GM12878 (cell line): ENCODE measurements around the gene TAF11. TPM values are rescaled to one million over a fixed set of nuclear protein-coding genes. Genes with fewer than 3 reads are reported as not detected.

ENCODE experiments used
- ATAC-seq: fragments of 200-7000 bp; cut with Tn5 transposase; 3 replicates; pipeline ENCODE4 v1.9.1; 2020; ENCODE audit warnings: mild to moderate bottlenecking, moderate library complexity
- BruUV-seq: library from RNA; stranded (reverse); fragments of 400-500 nt; replicated peaks from 2 replicates; lab custom pipeline; 2021; lab: Mats Ljungman, UMichigan
- CTCF ChIA-PET: fragments of 300-600 bp; sonication (Branson Sonifier 250); formaldehyde crosslinking; extraction: SDS; loops from one replicate; lab custom pipeline; 2021; ENCODE audit warnings: inconsistent platforms; lab: Yijun Ruan, JAX
- POLR2A ChIA-PET: fragments of 350-600 bp; formaldehyde crosslinking; extraction: SDS; loops from one replicate; lab custom pipeline; 2021; ENCODE audit warnings: inconsistent platforms; lab: Charles Lee
- RAD21 ChIA-PET: fragments of 300-600 bp; sonication (Branson Sonifier 250); formaldehyde crosslinking; loops from one replicate; lab custom pipeline; 2023; ENCODE audit warnings: antibody characterized with exemption; ENCODE audit not compliant: unreplicated experiment; lab: Charles Lee
- SMC1A ChIA-PET: fragments of 300-600 bp; sonication (Branson Sonifier 250); formaldehyde crosslinking; loops from one replicate; lab custom pipeline; 2023; ENCODE audit not compliant: unreplicated experiment, uncharacterized antibody; lab: Charles Lee
- DNase-seq: peaks from one replicate; pipeline ENCODE4 v3.0.0-alpha.2; 2011; ENCODE audit warnings: low read depth, low spot score
- FAIRE-seq: peaks from 3 replicates; lab custom pipeline; 2011; peaks lifted over from hg19 to GRCh38; lab: Jason Lieb, UNC
- H2AFZ ChIP-seq: 2 replicates; pipeline ENCODE4 v1.6.0; 2011; ENCODE audit warnings: low read depth, low read length, control low read depth; ENCODE audit not compliant: control insufficient read depth
- H3K27ac ChIP-seq: 2 replicates; pipeline ENCODE4 v1.5.1; 2011; ENCODE audit warnings: control low read depth; ENCODE audit not compliant: control insufficient read depth, insufficient read depth
- H3K27me3 ChIP-seq, 2 experiments: replicated peaks in 1 of 2; 2 replicates each; pipeline versions ENCODE4 v1.6.0 to v1.6.1; 2011; ENCODE audit warnings: low read length in 1 of 2; ENCODE audit not compliant: control insufficient read depth in 2 of 2, insufficient read depth in 2 of 2
- H3K36me3 ChIP-seq, 2 experiments: 2 replicates each; pipeline ENCODE4 v1.5.1; 2011; ENCODE audit warnings: low read length in 1 of 2; ENCODE audit not compliant: control insufficient read depth in 2 of 2, insufficient read depth in 2 of 2
- H3K4me1 ChIP-seq: 2 replicates; pipeline ENCODE4 v1.6.1; 2011; ENCODE audit warnings: mild to moderate bottlenecking, low read length, moderate library complexity, mixed read lengths; ENCODE audit not compliant: control insufficient read depth, insufficient read depth
- H3K4me2 ChIP-seq: 2 replicates; pipeline ENCODE4 v1.6.0; 2011; ENCODE audit warnings: control low read depth; ENCODE audit not compliant: control insufficient read depth, insufficient read depth
- H3K4me3 ChIP-seq: fragments of 200-600 bp; sonication (generic); 2 replicates; pipeline ENCODE4 v1.5.1; 2016
- H3K79me2 ChIP-seq: 2 replicates; pipeline ENCODE4 v1.6.0; 2011; ENCODE audit warnings: low read length; ENCODE audit not compliant: control insufficient read depth, insufficient read depth
- H3K9ac ChIP-seq: 2 replicates; pipeline ENCODE4 v1.8.0; 2011; ENCODE audit warnings: low read length, control low read depth, mixed read lengths; ENCODE audit not compliant: control insufficient read depth, insufficient read depth
- H3K9me3 ChIP-seq: replicated peaks from 3 replicates; pipeline ENCODE4 v1.5.1; 2011; ENCODE audit warnings: mild to moderate bottlenecking, low read length; ENCODE audit not compliant: control insufficient read depth, insufficient read depth
- H4K20me1 ChIP-seq: 2 replicates; pipeline ENCODE4 v1.6.0; 2011; ENCODE audit not compliant: control insufficient read depth, insufficient read depth
- BACH1 ChIP-seq: fragments of 450-650 bp; IDR thresholded peaks from 2 replicates; pipeline ENCODE4 v1.6.1; 2017; ENCODE audit warnings: mild to moderate bottlenecking, borderline replicate concordance
- CBX5 ChIP-seq: sonication (generic); IDR thresholded peaks from 2 replicates; pipeline ENCODE4 v1.6.1; 2016; ENCODE audit warnings: low read depth, moderate library complexity, mild to moderate bottlenecking, inconsistent platforms
- CREM ChIP-seq: IDR thresholded peaks from 2 replicates; pipeline ENCODE4 v1.6.1; 2014; ENCODE audit warnings: antibody characterized with exemption, low read depth
- EED ChIP-seq: sonication (generic); IDR thresholded peaks from 2 replicates; pipeline ENCODE4 v1.6.1; 2016; ENCODE audit warnings: antibody characterized with exemption, low read depth
- IRF3 ChIP-seq: fragments of 450-650 bp; IDR thresholded peaks from 2 replicates; pipeline ENCODE4 v1.6.1; 2014; ENCODE audit warnings: mild to moderate bottlenecking
- LARP7 ChIP-seq: fragments of 450-650 bp; IDR thresholded peaks from 2 replicates; pipeline ENCODE4 v1.6.1; 2017; ENCODE audit warnings: mild to moderate bottlenecking
- MTA3 ChIP-seq: IDR thresholded peaks from 2 replicates; pipeline ENCODE4 v1.6.1; 2012; ENCODE audit warnings: low read length, inconsistent platforms, borderline replicate concordance
- NFIC ChIP-seq: IDR thresholded peaks from 2 replicates; pipeline ENCODE4 v1.6.1; 2012; ENCODE audit warnings: low read depth, mild to moderate bottlenecking, inconsistent platforms, low read length, moderate library complexity
- NRF1 ChIP-seq: conservative IDR thresholded peaks from 2 replicates; pipeline ENCODE4 v1.6.1; 2011; ENCODE audit warnings: mild to moderate bottlenecking, low read depth, low read length, improper control_type of control experiment
- RELA ChIP-seq: fragments of 450-650 bp; IDR thresholded peaks from 2 replicates; pipeline ENCODE4 v1.8.0; 2014; ENCODE audit warnings: borderline replicate concordance; ENCODE audit not compliant: partially characterized antibody
- SMAD5 ChIP-seq: IDR thresholded peaks from 2 replicates; pipeline ENCODE4 v1.6.1; 2016; ENCODE audit warnings: antibody characterized with exemption, low read depth
- SREBF1 ChIP-seq: IDR thresholded peaks from 2 replicates; pipeline ENCODE4 v1.6.1; 2012; ENCODE audit warnings: mild to moderate bottlenecking, low read length
- SRF ChIP-seq, 2 experiments: IDR thresholded peaks; 2 replicates each; pipeline ENCODE4 v1.6.1; 2011; ENCODE audit warnings: low read depth in 2 of 2, low read length in 2 of 2, mild to moderate bottlenecking in 1 of 2, moderate library complexity in 1 of 2
- WRNIP1 ChIP-seq: IDR thresholded peaks from 2 replicates; pipeline ENCODE4 v1.6.1; 2011; ENCODE audit warnings: low read depth, low read length, improper control_type of control experiment, borderline replicate concordance
- ZBED1 ChIP-seq: IDR thresholded peaks from 2 replicates; pipeline ENCODE4 v1.6.1; 2016; ENCODE audit warnings: borderline replicate concordance
- ZBTB11 ChIP-seq: fragments of 450-650 bp; formaldehyde crosslinking; IDR thresholded peaks from 2 replicates; pipeline ENCODE4 v1.5.0; 2022; ENCODE audit warnings: mild to moderate bottlenecking, missing genetic modification characterization
- ZBTB33 ChIP-seq: fragments of 450-650 bp; IDR thresholded peaks from 2 replicates; pipeline ENCODE4 v1.6.1; 2017; ENCODE audit warnings: mild to moderate bottlenecking
- ZNF24 ChIP-seq: fragments of 450-650 bp; IDR thresholded peaks from 2 replicates; pipeline ENCODE4 v1.6.1; 2017; ENCODE audit warnings: antibody characterized with exemption, mild to moderate bottlenecking
- WGBS: methylation state at CpG from one replicate; pipeline ENCODE4 v1.1.6; 2016; ENCODE audit warnings: low lambda C conversion rate; ENCODE audit not compliant: insufficient replicate concordance, insufficient coverage; ENCODE audit errors: missing lambda C conversion rate; 5-methylcytosine and 5-hydroxymethylcytosine counted together
- in situ Hi-C: fragments of 300-500 bp; cut with MboI; formaldehyde crosslinking; loops from 9 replicates; pipeline ENCODE4 v1.14.3; 2018; ENCODE audit warnings: mixed read lengths
- intact Hi-C: fragments of 100-400 bp; cut with micrococcal nuclease; formaldehyde crosslinking; loops from one replicate; pipeline ENCODE4 v1.14.2; 2022; ENCODE audit not compliant: unreplicated experiment
- polyA plus RNA-seq, 11 experiments: library from polyadenylated mRNA; depleted of rRNA in 4 of 11; unstranded in 6 of 11; stranded (reverse) in 5 of 11; fragments of >200 nt; fragmentation: Nextera tagmentation in 4 of 11; fragmentation: Illumina TruSeq in 1 of 11; extraction: Ambion mirVana in 4 of 11; extraction: Trizol in 1 of 11; gene quantifications; 1 replicate in 1 of 11; 2 replicates in 10 of 11; pipeline versions ENCODE4 v1.2.1 to v1.2.3, GENCODE V29; 2011 to 2016; ENCODE audit warnings: inconsistent platforms in 2 of 11, missing spikeins in 2 of 11, low read depth in 1 of 11
- total RNA-seq, 4 experiments: library from RNA; depleted of rRNA in 3 of 4; stranded (reverse); fragments of >200 nt in 3 of 4; fragmentation: Illumina TruSeq in 1 of 4; extraction: Trizol in 1 of 4; gene quantifications; 2 replicates each; pipeline versions ENCODE4 v1.2.1 to v1.2.3, GENCODE V29; 2013 to 2021
- TF ChIP-seq, protein P1 (sequence below): IDR thresholded peaks from 2 replicates; pipeline ENCODE4 v1.6.1; 2011; ENCODE audit warnings: mild to moderate bottlenecking, low read depth, low read length, moderate library complexity; ENCODE audit not compliant: insufficient replicate concordance

Gene TAF11
- total and polyA plus RNA-seq, 10 of the 15 experiments (the other 5 are each of a cell fraction or from before 2014, with no cell fraction given), result 24.6 to 59.2 (median 32.0) TPM

GRCh38 chr6:34864007-34864406, 23.8 kb downstream of the TAF11 start:
- no peak overlapping the region for H3K9ac ChIP-seq
- 100% methylated on average over 4 of the region's 4 CpGs for WGBS
- CTCF ChIA-PET, result no interaction called here
- H3K4me2 ChIP-seq, result no peak overlapping the region
- in situ Hi-C loops, result no loop called here
- no peaks in the 10 kb centered on the region for H3K4me1 ChIP-seq
- no peak overlapping the region for H3K27ac ChIP-seq
- DNase-seq, result no peak
- no peak overlapping the region for H3K4me3 ChIP-seq
- no peak overlapping the region for H2AFZ ChIP-seq
- TF ChIP-seq BACH1, result no peak
- no peak for TF ChIP-seq CREM
- TF ChIP-seq SREBF1, result no peak
- no peak for TF ChIP-seq MTA3
- TF ChIP-seq CBX5, result no peak
- TF ChIP-seq NFIC, result no peak
- no peak for TF ChIP-seq WRNIP1
- no peak for TF ChIP-seq SRF (IDR thresholded peaks at IDR 0.05; ENCODE audit: low read depth in 2 of 2, low read length in 2 of 2)
- no peak for TF ChIP-seq SMAD5
- TF ChIP-seq LARP7, result no peak
- TF ChIP-seq IRF3, result no peak
- no peak for TF ChIP-seq NRF1
- TF ChIP-seq ZBED1, result no peak
- TF ChIP-seq ZBTB33, result no peak
- no peak for TF ChIP-seq RELA
- no peak for TF ChIP-seq ZNF24
- TF ChIP-seq, protein P1, sequence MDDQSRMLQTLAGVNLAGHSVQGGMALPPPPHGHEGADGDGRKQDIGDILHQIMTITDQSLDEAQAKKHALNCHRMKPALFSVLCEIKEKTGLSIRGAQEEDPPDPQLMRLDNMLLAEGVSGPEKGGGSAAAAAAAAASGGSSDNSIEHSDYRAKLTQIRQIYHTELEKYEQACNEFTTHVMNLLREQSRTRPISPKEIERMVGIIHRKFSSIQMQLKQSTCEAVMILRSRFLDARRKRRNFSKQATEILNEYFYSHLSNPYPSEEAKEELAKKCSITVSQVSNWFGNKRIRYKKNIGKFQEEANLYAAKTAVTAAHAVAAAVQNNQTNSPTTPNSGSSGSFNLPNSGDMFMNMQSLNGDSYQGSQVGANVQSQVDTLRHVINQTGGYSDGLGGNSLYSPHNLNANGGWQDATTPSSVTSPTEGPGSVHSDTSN, result no peak
- TF ChIP-seq ZBTB11 (CRISPR knock-in tag), result no peak
- no peak for TF ChIP-seq EED
- TF ChIP-seq, all 136 proteins: peak for 0
- H3K27me3 ChIP-seq, result no peaks in the 10 kb centered on the region
- POLR2A ChIA-PET, result no interaction called here
- no TSS peak for BruUV-seq
- RAD21 ChIA-PET, result no interaction called here
- no peaks in the 10 kb centered on the region for H4K20me1 ChIP-seq
- intact Hi-C loops, result no loop called here
- no peaks in the 10 kb centered on the region for H3K79me2 ChIP-seq
- FAIRE-seq (no peak), ATAC-seq (no peak)
- H3K36me3 ChIP-seq, result peaks cover 9% of the 10 kb centered on the region in 2 experiments
- no peaks in the 10 kb centered on the region for H3K9me3 ChIP-seq
- SMC1A ChIA-PET, result interaction anchor here (0.7 to 1.1 kb wide), 2 partner anchors 9 to 122 kb away, joined by 3 read pairs; no protein-coding TSS in a partner anchor
